Sciatic nerve (tissue), 2 donors: ENCODE data around the gene PCBP3. TPM values are rescaled to one million over a fixed set of nuclear protein-coding genes. Genes with fewer than 3 reads are reported as not detected.
"Not testable (repeated sequence)": the region's sequence is repeated elsewhere in the genome, so short reads cannot be mapped to it uniquely, and the experiment has no call there.

ENCODE experiments used
- ATAC-seq: fragments of 200-7000 bp; cut with Tn5 transposase; one replicate; pipeline ENCODE4 v1.9.1; 2020; ENCODE audit warnings: mild to moderate bottlenecking, moderate library complexity
- DNase-seq: peaks from one replicate; pipeline ENCODE4 v3.0.0-alpha.2; 2020; ENCODE audit warnings: low spot score
- intact Hi-C: fragments of 100-400 bp; cut with DNase I; formaldehyde crosslinking; loops from one replicate; pipeline ENCODE4 v1.14.2; 2022
- total RNA-seq: library from RNA; stranded (reverse); fragmentation: NEBNext Ultra II Directional; extraction: Animal tissue kit (Norgen Biotek cat#: 25700); gene quantifications from one replicate; pipeline ENCODE4 v1.2.1, GENCODE V29; 2021
- donor health status: DM: no; HTN: no; CAD: no.
- donor health status: DM: no; HTN: no; CAD: no.

Gene PCBP3
- total RNA-seq, 1 donor from 2014 or later = 14.1 TPM

DNA sequence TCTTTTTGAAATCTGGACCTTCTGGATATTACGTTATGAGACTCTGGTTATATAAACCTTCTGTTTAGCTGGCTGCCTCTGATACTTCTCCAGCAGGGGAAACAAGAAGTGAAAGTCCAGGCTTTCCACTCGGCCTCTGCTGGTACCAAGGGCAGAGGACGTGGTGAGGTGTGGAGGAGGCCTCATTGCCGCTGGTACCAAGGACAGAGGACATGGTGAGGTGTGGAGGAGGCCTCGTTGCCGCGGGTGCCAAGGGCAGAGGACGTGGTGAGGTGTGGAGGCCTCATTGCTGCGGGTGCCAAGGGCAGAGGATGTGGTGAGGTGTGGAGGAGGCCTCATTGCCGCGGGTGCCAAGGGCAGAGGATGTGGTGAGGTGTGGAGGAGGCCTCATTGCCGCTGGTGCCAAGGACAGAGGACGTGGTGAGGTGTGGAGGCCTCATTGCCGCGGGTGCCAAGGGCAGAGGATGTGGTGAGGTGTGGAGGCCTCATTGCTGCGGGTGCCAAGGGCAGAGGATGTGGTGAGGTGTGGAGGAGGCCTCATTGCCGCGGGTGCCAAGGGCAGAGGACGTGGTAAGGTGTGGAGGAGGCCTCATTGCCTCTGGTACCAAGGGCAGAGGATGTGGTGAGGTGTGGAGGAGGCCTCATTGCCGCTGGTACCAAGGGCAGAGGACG lies 242.5 kb downstream of the PCBP3 start:
- intact Hi-C loops, DNase-seq, ATAC-seq: not testable (repeated sequence)

DNA sequence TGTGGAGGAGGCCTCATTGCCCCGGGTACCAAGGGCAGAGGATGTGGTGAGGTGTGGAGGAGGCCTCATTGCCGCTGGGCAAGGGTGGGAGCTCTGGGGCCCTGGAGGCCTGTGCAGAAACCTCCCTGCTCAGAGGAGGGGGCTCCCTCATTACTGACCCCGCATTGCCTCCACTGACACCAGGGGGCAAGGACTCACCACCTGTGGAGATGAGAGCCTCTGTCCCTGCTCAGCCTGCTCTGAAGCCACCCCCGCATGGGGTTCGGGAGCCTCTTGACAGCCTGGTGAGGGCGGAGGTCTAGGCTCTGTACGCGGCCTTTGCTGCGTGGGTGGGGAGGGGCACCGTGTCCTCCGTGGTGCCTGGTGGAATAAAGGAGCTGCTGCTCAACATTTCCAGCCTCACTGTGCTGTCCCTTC lies 243.1 kb downstream of the PCBP3 start:
- intact Hi-C loops = no loop called here
- peak; percentile 11 for ATAC-seq
- no peak for DNase-seq

DNA sequence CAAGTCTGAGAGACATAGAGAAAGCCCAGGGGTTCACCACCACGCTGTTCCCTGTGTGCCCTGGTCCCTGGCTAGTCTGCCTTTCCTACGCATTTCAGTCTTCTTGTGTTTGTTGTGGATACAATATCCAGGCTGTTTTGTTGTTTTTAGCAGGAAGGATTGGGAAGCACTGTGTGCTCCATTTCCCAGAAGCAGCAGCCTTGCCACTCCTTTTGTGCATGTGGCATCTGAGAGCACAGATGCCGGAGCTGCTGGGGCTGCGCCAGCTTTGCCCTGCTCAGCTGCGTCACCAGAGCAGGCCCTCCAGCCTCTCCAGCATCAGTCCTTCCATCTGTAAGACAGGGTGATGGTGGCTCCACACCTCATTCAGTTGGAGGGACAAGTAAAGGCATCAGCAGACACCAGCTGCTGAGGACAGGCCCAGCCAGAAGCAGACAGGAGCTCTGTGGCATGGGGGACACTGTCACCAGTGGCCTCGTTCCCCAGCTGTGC lies 243.6 kb downstream of the PCBP3 start:
- DNase-seq (no peak), ATAC-seq (peak; percentile 70)
- intact Hi-C loops = no loop called here

DNA sequence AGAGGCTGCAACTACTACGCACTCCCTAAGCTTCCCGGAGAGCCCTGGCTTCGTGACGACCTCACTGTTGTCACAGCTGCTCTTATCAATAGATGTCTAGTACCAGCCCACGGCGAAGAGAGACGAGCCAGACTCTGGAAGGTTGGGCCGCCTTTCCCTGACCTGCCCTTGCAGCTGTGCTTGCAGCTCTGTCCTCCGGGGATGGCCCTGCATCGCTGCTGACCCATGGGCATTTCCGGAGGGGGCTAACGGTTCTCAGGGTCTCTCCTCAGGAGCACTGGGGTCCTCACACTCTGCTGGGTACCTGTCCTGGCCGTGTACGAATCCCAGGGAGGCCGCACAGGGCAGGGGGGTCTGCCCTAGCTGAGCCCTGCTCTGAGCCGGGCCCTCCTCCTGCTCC lies 244.3 kb downstream of the PCBP3 start:
- peak; percentile 88 for ATAC-seq
- intact Hi-C loops = no loop called here

DNA sequence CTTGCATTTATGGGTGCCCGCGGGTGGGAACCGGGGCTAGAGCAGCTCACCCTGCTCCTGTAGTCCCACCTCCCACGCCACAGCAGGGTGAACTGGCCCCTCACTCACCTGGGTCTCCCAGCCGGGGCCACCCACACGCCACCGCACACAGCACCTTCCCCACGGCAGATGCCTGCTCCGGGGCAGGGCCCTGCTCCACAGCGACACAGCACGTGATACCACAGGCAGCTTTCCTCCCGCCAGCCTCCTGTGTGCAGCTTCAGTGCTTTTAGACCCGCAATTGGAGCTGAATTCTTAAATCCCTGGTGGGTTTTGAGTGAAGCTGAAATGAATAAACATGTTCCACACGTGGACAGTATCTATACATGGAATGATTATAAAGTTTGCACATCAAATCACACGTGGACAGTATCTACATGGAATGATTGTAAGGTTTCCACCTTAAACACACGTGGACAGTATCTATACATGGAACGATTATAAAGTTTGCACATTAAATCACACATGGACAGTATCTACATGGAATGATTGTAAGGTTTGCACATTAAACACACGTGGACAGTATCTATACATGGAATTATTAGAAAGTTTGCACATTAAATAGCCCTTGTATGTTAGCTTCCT lies 245.0 kb downstream of the PCBP3 start:
- DNase-seq (no peak), ATAC-seq (no peak)
- intact Hi-C loops = no loop called here

More for the DNA sequence above, 244.3 kb downstream of the PCBP3 start:
- DNase-seq = no peak

DNA sequence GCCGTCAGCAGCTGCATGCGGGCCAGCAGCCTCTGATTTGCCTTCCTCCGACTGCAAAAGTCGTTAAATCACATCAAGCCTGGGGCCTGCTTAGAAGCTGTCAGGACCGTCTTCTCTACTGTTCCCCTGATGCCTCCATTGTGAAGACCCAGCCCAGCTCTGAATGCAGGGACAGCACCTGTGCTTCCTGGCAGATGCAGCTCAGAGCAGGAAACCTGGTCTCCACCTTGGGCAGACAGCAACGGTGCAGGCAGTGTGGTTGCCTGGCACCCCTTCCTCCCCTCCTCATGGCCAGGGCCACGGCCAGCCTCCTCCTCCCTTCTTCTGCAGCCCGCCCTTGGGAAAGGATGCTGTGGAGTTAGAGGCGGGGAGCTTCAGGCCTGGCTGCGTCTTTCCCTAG lies 245.7 kb downstream of the PCBP3 start:
- DNase-seq = no peak
- intact Hi-C loops = no loop called here
- no peak for ATAC-seq

DNA sequence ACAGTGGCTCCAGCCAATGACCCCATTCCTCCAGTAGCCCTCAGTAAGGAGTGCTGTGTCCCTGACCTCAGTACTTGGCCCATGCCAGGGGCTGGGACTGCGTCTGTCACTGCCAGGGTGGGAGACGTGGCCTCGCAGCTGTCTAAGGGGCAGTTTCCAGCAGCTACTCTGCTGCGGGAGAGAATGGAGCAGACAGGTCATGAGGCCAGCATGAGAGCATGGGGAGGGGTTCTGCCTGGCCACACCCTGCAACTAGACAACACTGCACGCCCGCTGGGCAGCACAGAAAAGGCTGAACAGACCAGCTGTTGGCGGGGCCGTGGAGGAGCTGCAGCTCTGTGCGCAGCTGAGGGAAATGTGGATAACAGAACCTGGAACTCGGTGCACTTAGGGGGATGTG lies 246.4 kb downstream of the PCBP3 start:
- intact Hi-C loops = no loop called here
- no peak for ATAC-seq
- no peak for DNase-seq

DNA sequence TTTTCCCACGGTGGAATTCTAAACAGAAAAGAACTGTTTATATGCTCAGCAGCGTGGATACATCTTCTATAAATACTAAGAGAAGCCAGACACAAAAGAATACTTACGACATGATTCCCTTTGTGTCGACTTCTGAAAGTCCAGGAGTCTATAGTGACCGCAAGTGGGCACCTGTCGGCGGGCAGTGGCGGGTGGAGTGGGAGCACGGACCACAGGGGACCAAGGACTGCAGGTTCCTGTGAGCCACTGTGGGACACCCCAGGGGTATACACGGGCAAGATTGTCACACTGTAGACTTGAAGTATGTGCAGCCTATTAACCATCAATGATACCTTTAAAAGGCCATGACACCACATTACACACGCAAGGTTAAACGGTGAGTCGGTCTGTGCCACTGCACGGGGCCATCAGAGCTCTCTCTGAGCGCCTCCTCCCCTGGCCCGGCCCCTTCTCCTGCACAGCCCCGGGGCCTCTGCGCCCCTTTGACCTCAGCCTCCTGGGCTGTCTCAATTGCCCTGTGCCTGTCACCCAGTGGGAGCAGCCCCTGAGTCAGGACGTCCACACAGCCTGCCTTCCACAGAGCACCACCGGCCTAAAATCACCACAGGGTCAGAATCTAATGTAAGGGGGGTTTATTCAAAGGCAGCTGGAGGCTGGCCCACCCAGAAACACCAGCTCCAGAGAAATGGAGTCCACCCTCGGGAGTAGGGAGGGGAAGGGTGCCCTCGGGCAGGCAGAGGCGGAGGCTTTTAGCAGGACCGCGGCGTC lies 248.0 kb downstream of the PCBP3 start:
- DNase-seq (no peak), ATAC-seq (no peak)
- intact Hi-C loops = no loop called here

DNA sequence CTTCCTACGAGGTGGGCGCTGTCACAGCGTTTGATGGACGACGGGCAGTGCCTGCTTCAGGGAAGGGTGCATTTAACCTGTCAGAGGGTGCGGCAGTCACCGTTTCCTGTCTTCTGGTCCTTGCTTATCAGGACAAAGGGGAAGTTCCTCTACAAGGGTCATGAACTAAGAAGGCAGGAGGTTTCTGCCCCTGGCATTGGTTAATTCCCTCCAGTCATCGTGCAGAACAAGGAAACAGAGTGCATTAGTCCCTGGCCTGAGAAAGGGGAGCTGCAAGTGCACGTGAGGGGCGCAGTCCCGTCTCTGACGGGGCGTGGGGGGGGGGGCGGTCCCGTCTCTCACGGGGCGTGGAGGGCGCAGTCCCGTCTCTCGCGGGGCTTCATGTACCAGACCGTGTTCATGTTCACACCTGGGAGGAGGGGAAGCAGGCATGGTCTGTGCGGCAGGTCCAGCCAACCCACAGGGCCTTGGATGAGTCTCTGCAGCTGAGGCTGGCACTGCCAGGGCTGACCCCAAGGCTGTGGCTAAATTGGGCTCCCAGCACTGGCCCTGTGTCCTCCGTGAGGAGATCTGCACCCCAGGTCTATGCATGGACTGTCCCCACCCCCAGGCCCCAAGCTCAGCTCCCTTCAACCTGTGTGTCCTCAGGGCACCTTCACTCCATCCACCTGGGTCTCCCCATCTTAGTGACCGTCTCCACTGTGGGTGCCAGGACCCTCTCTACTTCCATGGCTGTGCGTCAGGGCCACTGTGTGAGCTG lies 248.8 kb downstream of the PCBP3 start:
- intact Hi-C loops = no loop called here
- no peak for DNase-seq
- no peak for ATAC-seq

DNA sequence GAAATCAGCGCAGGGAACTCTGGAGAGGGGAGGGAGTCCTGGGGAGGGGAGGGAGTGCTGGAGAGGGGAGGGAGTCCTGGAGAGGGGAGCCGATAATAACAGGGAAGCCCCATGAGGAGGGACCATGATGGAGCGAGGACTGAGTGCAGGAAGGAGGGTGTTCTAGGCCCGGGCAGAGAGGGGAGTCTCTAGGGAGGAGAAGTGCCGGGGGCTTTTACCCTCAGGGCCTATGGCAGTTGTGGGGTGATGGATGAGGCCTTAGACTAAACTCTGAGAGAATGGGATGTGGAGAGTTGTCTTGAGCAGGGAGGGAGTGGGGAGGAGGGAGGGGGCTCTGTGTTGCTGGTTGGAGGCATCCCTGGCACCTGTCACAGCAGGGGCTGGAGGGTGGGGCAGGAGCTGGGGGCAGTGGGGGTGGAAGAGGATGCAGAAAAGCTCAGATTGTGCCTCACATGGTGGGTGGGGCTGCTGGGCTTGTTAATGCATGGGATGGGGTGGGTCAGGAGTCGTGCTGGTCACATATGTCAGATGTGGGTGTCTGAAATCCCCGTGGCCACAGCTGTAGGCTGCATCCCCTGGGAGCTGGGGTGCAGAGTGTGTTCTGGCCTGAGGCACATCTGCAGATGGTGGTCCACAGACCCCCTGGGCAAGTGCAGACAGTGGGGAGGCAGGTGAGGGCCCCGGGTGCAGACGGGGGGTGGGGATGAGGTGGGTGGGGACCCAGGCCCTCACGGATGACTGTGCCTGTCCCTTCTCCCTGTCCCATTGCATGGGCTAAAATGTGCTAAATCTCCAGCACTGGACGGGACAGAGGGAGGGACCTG lies 249.6 kb downstream of the PCBP3 start:
- intact Hi-C loops = no loop called here

DNA sequence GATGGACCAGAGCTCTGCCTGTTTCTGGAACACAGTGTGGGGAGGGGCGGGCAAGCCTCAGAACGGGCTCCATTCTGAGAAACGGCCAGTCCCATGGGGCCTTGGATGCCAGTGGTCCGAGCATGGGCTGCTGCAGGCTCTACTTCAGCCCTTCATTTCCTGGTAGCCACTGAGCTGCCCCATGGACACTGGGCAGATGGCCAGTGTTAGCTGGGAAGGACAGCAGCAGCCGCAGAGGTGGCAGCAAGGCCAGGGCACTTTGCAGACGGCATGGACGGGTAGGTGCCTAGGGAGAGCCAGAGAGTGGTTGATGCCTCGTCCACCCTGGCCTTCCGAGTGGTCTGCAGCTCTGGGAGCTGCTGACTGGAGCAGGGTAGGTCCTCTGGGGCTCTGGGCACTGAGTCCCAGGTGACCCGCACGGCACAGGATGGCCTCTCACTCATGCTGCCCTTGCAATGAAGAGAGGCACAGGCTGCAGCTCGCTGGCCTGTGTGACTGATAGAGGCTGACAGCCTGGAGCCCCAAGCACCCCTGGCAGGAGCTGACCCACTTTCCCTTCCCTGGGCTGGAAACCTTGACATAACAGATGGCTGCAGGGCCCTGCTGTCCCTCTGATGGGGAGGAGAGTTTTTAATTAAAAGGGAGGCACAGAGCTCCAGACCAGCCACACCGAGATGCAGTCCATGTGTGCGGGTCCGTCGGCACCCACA lies 250.4 kb downstream of the PCBP3 start:
- DNase-seq (no peak), ATAC-seq (peak; percentile 33)
- intact Hi-C loops = no loop called here

More for the DNA sequence above, 249.6 kb downstream of the PCBP3 start:
- ATAC-seq (no peak), DNase-seq (no peak)

DNA sequence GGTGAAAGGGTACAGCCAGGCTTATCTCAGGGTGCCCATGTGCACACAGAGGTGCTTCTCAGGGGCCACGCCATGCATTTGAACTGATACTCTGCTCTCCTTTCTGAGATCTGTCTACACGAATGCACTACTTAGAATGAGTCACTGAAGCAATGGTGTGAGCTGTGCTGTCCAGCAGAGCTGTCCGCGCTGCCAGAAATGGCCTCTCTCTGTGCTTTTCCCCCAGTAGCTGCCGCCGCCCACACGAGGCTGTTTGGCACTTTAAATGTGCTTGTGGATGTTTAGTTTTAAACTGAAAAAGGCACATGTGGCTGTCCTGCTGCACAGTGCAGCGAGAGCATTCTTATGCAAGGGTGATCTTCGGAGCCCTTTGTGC lies 250.9 kb downstream of the PCBP3 start:
- DNase-seq (no peak), ATAC-seq (peak; percentile 86)
- intact Hi-C loops = no loop called here

DNA sequence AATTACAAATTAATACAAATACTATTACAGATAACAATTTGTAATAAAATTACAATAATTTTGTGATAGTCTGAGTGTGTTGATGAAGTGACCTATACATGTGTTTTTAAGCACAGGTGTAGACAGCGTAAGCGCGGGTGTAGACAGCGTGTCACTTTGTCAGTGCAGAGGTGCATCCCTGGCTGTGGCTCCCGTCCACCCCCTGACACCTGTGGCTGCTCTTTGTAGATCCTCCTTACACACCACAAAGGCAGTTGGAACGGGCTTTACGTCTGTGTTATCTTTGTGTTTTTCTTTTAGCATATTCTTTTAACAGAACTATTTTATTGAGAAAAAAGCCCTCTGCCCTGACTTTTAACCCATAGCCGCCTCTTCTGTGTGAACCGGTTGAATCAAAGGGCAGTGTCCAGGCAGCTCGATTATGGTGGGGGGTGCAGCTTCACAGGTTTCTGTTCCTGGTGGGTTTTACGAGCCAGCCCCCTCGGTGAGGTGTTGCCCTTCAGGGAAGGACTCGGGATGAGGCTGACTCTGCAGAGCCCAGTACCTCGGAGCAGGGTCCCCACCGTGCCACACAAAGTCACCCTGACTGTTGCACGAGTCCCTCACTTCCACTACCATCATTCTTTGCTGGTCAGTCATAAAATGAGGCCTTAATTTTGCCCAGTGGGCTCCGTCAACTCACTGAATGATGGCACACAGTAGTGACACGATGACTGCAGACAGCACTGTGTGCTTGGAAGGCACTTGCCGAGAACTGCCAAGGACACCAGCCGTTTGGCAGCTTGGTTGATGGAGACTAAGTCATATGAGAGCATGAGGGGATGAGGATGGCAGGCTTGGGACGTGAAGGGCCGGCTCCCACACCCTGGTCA lies 251.6 kb downstream of the PCBP3 start:
- DNase-seq = no peak
- ATAC-seq = no peak
- intact Hi-C loops = no loop called here

DNA sequence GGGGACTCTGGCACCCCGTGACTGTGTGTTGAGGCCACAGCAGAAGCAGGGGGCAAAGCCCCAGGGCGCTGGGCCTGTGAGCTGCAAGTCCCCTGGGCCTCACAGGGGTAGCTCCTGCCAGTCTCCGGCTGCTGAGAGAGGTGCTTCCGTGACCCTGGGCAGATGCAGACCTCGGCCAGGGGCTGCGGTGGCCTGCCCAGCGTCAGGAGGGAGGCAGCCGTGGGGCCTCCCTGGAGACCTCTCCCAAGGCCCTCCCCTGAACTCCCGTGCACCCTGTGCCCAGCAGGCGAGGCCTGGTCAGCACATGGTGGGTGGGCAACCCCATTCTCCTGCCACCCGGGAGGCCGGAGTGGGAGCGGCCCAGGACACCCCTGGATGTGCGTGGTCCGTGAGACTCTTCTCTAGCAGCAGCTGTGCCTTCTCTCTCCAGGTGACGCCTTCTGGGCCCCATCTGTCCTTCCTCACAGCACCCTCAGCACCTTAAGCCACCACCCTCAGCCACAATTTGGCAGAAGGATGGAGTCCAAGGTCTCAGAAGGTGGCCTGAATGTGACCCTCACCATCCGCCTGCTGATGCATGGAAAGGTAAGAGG lies 252.3 kb downstream of the PCBP3 start:
- no peak for DNase-seq
- intact Hi-C loops = no loop called here
- no peak for ATAC-seq

DNA sequence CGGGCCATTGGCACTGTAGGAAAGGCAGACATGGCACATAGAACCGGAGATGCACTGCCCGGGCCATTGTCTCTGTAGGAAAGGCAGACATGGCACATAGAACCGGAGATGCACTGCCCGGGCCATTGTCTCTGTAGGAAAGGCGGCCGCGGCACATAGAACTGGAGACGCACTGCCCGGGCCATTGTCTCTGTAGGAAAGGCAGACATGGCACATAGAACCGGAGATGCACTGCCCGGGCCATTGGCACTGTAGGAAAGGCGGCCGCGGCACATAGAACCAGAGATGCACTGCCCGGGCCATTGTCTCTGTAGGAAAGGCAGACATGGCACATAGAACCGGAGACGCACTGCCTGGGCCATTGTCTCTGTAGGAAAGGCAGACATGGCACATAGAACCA lies 252.9 kb downstream of the PCBP3 start:
- ATAC-seq, intact Hi-C loops, DNase-seq: not testable (repeated sequence)

DNA sequence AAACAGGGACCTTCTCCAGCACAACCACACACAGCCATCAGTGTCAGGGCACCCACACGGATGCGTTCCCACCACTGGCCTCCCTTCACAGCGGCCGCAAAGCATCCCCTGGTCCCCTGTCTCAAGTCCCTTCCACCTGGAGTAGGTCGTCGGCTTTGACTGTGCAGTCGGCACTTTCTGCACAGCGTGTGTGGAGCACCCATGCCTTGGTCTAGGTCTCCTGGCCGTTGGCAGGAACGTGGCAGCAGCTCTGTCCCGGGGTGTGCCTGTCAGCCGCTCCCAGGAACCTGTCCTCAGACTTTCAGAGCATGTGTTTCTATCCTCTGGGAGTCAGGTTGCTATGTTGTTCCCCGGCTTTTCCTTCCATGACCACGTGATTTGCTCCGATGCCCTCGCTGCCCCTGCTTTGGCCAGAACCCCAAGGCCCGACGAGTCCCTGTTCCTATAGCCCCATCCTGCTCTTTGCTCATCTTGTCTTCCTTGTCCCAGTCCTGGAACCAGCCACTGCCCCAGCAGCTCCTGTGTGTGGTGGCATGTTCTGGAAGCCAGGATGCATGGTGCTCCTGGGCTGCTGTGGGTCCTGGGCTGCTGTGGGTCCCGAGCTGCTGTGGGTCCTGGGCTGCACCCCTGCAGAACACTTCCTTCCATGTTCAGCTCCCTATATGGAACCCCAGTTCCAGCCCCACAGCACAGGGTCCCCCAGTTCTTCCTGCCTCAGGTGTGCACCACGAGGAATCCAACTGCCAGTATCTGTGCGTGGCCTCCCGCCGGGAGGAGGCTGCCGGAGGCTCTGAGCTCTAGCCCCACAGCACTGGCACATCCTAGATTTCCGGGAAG lies 253.9 kb downstream of the PCBP3 start:
- intact Hi-C loops = no loop called here
- no peak for DNase-seq
- ATAC-seq = no peak
